H9 (cell line): ENCODE results near the gene TUBB2A. TPM values are rescaled to one million over a fixed set of nuclear protein-coding genes. Genes with fewer than 3 reads are reported as not detected.
"Not testable (repeated sequence)": the region's sequence is repeated elsewhere in the genome, so short reads cannot be mapped to it uniquely, and the experiment has no call there.

Experiments used
- DNase-seq: peaks from one replicate; pipeline ENCODE4 v3.0.0-alpha.2; 2017
- H2AFZ ChIP-seq: one replicate; pipeline ENCODE4 v1.6.1; 2013; ENCODE audit warnings: mild to moderate bottlenecking, low read length, control low read depth, moderate library complexity
- H2AK5ac ChIP-seq: 2 replicates; pipeline ENCODE4 v1.6.1; 2013; ENCODE audit warnings: low read length, control low read depth, mixed read lengths; ENCODE audit not compliant: insufficient read length
- H2BK120ac ChIP-seq: one replicate; pipeline ENCODE4 v1.6.1; 2013; ENCODE audit warnings: low read depth, mild to moderate bottlenecking, low read length, control low read depth, inconsistent platforms; ENCODE audit not compliant: poor library complexity, severe bottlenecking
- H2BK12ac ChIP-seq: 2 replicates; pipeline ENCODE4 v1.6.1; 2013; ENCODE audit warnings: low read length, control low read depth, mixed read lengths, low read depth; ENCODE audit not compliant: insufficient read length
- H2BK15ac ChIP-seq: 2 replicates; pipeline ENCODE4 v1.6.1; 2013; ENCODE audit warnings: low read depth, low read length, control low read depth
- H2BK20ac ChIP-seq: one replicate; pipeline ENCODE4 v1.6.1; 2013; ENCODE audit warnings: low read depth, mild to moderate bottlenecking, low read length, control low read depth, inconsistent platforms; ENCODE audit not compliant: poor library complexity, severe bottlenecking
- H2BK5ac ChIP-seq: 2 replicates; pipeline ENCODE4 v1.6.1; 2013; ENCODE audit warnings: low read length, control low read depth, mixed read lengths; ENCODE audit not compliant: insufficient read length
- H3K14ac ChIP-seq: 2 replicates; pipeline ENCODE4 v1.6.1; 2013; ENCODE audit warnings: low read length, control low read depth; ENCODE audit not compliant: insufficient read depth
- H3K18ac ChIP-seq: 2 replicates; pipeline ENCODE4 v1.6.1; 2013; ENCODE audit warnings: low read depth, mild to moderate bottlenecking, mixed read lengths, low read length, control low read depth; ENCODE audit not compliant: insufficient read length
- H3K23ac ChIP-seq: 2 replicates; pipeline ENCODE4 v1.6.1; 2013; ENCODE audit warnings: low read length, control low read depth, mixed read lengths, low read depth; ENCODE audit not compliant: insufficient read length
- H3K23me2 ChIP-seq: 2 replicates; pipeline ENCODE4 v1.6.1; 2013; ENCODE audit warnings: low read depth, mild to moderate bottlenecking, mixed read lengths, low read length, control low read depth; ENCODE audit not compliant: insufficient read length, poor library complexity, severe bottlenecking
- H3K27ac ChIP-seq: 2 replicates; pipeline ENCODE4 v1.5.1; 2013; ENCODE audit warnings: low read length, control low read depth, mixed read lengths, low read depth; ENCODE audit not compliant: insufficient read length
- H3K27me3 ChIP-seq: 2 replicates; pipeline ENCODE4 v1.6.1; 2013; ENCODE audit warnings: low read length, control low read depth, inconsistent platforms; ENCODE audit not compliant: insufficient read depth
- H3K4ac ChIP-seq: 2 replicates; pipeline ENCODE4 v1.6.1; 2013; ENCODE audit warnings: low read depth, mild to moderate bottlenecking, control low read depth, inconsistent platforms, low read length, moderate library complexity
- H3K4me1 ChIP-seq: 2 replicates; pipeline ENCODE4 v1.6.1; 2013; ENCODE audit warnings: low read length, control low read depth, inconsistent platforms; ENCODE audit not compliant: insufficient read depth
- H3K4me2 ChIP-seq: 2 replicates; pipeline ENCODE4 v1.6.1; 2013; ENCODE audit warnings: low read length, control low read depth, mixed read lengths; ENCODE audit not compliant: insufficient read length, insufficient read depth
- H3K56ac ChIP-seq: 2 replicates; pipeline ENCODE4 v1.6.1; 2013; ENCODE audit warnings: low read depth, mild to moderate bottlenecking, mixed read lengths, low read length, control low read depth; ENCODE audit not compliant: insufficient read length
- H3K79me1 ChIP-seq: 2 replicates; pipeline ENCODE4 v1.6.1; 2013; ENCODE audit warnings: low read depth, mild to moderate bottlenecking, moderate library complexity, low read length, control low read depth, inconsistent platforms; ENCODE audit not compliant: insufficient read depth, poor library complexity, severe bottlenecking
- H3K79me2 ChIP-seq: 2 replicates; pipeline ENCODE4 v1.6.1; 2013; ENCODE audit warnings: low read length, control low read depth, inconsistent platforms; ENCODE audit not compliant: insufficient read depth
- H3K9ac ChIP-seq: 2 replicates; pipeline ENCODE4 v1.6.1; 2013; ENCODE audit warnings: low read length, control low read depth, mixed read lengths; ENCODE audit not compliant: insufficient read length; ENCODE audit errors: extremely low read depth
- H3K9me3 ChIP-seq: one replicate; pipeline ENCODE4 v1.6.1; 2013; ENCODE audit warnings: low read depth, low read length, inconsistent platforms; ENCODE audit not compliant: control insufficient read depth
- H3T11ph ChIP-seq: one replicate; pipeline ENCODE4 v1.6.1; 2013; ENCODE audit warnings: mild to moderate bottlenecking, low read length, control low read depth, inconsistent platforms
- H4K20me1 ChIP-seq: one replicate; pipeline ENCODE4 v1.6.1; 2013; ENCODE audit not compliant: control insufficient read depth, insufficient read length, insufficient read depth
- H4K5ac ChIP-seq: 2 replicates; pipeline ENCODE4 v1.6.1; 2013; ENCODE audit warnings: low read depth, mild to moderate bottlenecking, mixed read lengths, low read length, control low read depth; ENCODE audit not compliant: insufficient read length
- H4K8ac ChIP-seq: replicated peaks from 2 replicates; pipeline ENCODE4 v1.6.1; 2013; ENCODE audit warnings: low read length, control low read depth, mixed read lengths, low read depth; ENCODE audit not compliant: insufficient read length
- H4K91ac ChIP-seq: 2 replicates; pipeline ENCODE4 v1.6.1; 2013; ENCODE audit warnings: low read depth, mild to moderate bottlenecking, moderate library complexity, mixed read lengths, low read length, control low read depth; ENCODE audit not compliant: insufficient read length
- H3K27ac Mint-ChIP-seq, 3 experiments: 2 replicates in 2 of 3; 3 replicates in 1 of 3; pipeline ENCODE4 v1.8.0; 2020 to 2021; ENCODE audit warnings: mixed read lengths in 3 of 3, mild to moderate bottlenecking in 1 of 3, moderate library complexity in 1 of 3
- H3K27me3 Mint-ChIP-seq: 2 replicates; pipeline ENCODE4 v1.8.0; 2021; ENCODE audit warnings: low read depth, mild to moderate bottlenecking, moderate library complexity, mixed read lengths
- H3K36me3 Mint-ChIP-seq, 3 experiments: 2 replicates in 2 of 3; 3 replicates in 1 of 3; pipeline ENCODE4 v1.8.0; 2020 to 2021; ENCODE audit warnings: low read depth in 3 of 3, mixed read lengths in 3 of 3; ENCODE audit not compliant: insufficient read depth in 1 of 3
- H3K4me1 Mint-ChIP-seq, 2 experiments: 2 replicates each; pipeline ENCODE4 v1.8.0; 2020; ENCODE audit warnings: mixed read lengths in 2 of 2
- H3K4me3 Mint-ChIP-seq, 2 experiments: 2 replicates in 1 of 2; 3 replicates in 1 of 2; pipeline ENCODE4 v1.8.0; 2020 to 2021; ENCODE audit warnings: mild to moderate bottlenecking in 2 of 2, mixed read lengths in 2 of 2, moderate library complexity in 1 of 2
- H3K9me3 Mint-ChIP-seq, 2 experiments: 2 replicates in 1 of 2; 3 replicates in 1 of 2; pipeline ENCODE4 v1.8.0; 2020; ENCODE audit warnings: mild to moderate bottlenecking in 2 of 2, mixed read lengths in 2 of 2, moderate library complexity in 1 of 2
- WGBS: extraction: QIAGEN DNeasy Blood & Tissue Kit; methylation state at CpG from one replicate; pipeline ENCODE4 v1.1.7; 2013; ENCODE audit warnings: missing lambda C conversion rate, low lambda C conversion rate, mixed read lengths; ENCODE audit not compliant: insufficient read length; ENCODE audit errors: extremely low coverage; 5-methylcytosine and 5-hydroxymethylcytosine counted together
- total RNA-seq: library from RNA; stranded (reverse); gene quantifications from 2 replicates; pipeline ENCODE4 v1.2.1, GENCODE V29; 2021

Gene TUBB2A
- total RNA-seq, 1 experiment from 2014 or later: 258 TPM

DNA sequence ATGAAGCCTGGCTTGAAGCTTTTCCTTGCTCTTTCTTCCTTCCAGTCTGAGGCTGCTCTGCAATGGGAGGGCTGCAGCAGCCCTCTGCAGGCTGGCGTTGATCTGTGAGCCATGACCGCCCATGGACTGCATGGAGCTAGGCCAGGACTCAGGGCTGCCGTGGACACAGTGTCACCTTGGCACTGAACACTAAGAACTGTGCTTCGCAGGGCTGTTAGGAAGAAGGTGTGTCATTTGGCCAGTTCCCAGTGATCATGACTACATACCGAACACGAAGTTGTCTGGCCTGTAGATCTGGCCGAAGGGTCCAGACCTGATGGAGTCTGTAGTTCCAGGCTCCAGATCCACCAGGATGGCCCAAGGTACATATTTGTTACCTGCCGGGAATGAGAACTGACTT is 21.3 kb upstream of the TUBB2A start:
- DNase-seq, H3K14ac ChIP-seq, H3K23me2 ChIP-seq, H2BK20ac ChIP-seq, H3K27ac ChIP-seq, H3K23ac ChIP-seq, H3K36me3 Mint-ChIP-seq, H3T11ph ChIP-seq, H4K20me1 ChIP-seq, H3K4me2 ChIP-seq, H2BK5ac ChIP-seq, H3K4me1 ChIP-seq, H3K4ac ChIP-seq, H3K4me3 Mint-ChIP-seq, H3K79me1 ChIP-seq, H3K9me3 ChIP-seq, H4K5ac ChIP-seq, H3K9me3 Mint-ChIP-seq, H3K18ac ChIP-seq, H4K91ac ChIP-seq, H2AK5ac ChIP-seq, H3K79me2 ChIP-seq, H2AFZ ChIP-seq, H3K27me3 ChIP-seq, H2BK15ac ChIP-seq, H4K8ac ChIP-seq, H2BK120ac ChIP-seq, H3K9ac ChIP-seq, H3K56ac ChIP-seq, H3K27me3 Mint-ChIP-seq, H2BK12ac ChIP-seq: not testable (repeated sequence)
- Mint-ChIP-seq H3K4me1 (peaks cover 15 to 25% of the 10 kb centered on the region in 2 experiments), H3K27ac (peak overlapping the region in 1 of 3 experiments; percentile 82; a peak in 1 of 7 replicates)
- no CpG with 5 or more reads among the region's 8 CpGs for WGBS
